Measurements from ENCODE around the gene CRYL1. TPM values are rescaled to one million over a fixed set of nuclear protein-coding genes. Genes with fewer than 3 reads are reported as not detected.

CRYL1 gene
- total and polyA plus RNA-seq, 2 of the 13 experiments (the other 11 are each of a cell fraction or from before 2014, with no cell fraction given), result 57.2 to 115 TPM

- TF ChIP-seq CSRNP2 (CRISPR knock-in tag; conservative IDR thresholded peaks at IDR 0.05; ENCODE audit: low read depth) (no peak), CBX1 (IDR thresholded peaks at IDR 0.05; ENCODE audit: low read depth) (peak; percentile 58), ZNF609 (CRISPR knock-in tag; IDR thresholded peaks at IDR 0.05; ENCODE audit: borderline replicate concordance) (no peak), RXRA (CRISPR knock-in tag; IDR thresholded peaks at IDR 0.05) (peak; percentile 44; the same call in 1 of the 2 replicates), HNRNPLL (IDR thresholded peaks at IDR 0.05; ENCODE audit: low read depth, low read length, poor library complexity, severe bottlenecking) (no peak), EEA1 (CRISPR knock-in tag; IDR thresholded peaks at IDR 0.05; ENCODE audit: borderline replicate concordance) (no peak), BCL3 (CRISPR knock-in tag; IDR thresholded peaks at IDR 0.05) (no peak), FOSL1 (CRISPR knock-in tag; IDR thresholded peaks at IDR 0.05; ENCODE audit: borderline replicate concordance) (no peak), NPAS2 (CRISPR knock-in tag; IDR thresholded peaks at IDR 0.05; ENCODE audit: borderline replicate concordance) (no peak), ZNF484 (CRISPR knock-in tag; IDR thresholded peaks at IDR 0.05; ENCODE audit: borderline replicate concordance, low read depth) (no peak), FOXA3 (CRISPR knock-in tag; IDR thresholded peaks at IDR 0.05) (peak; percentile 42), HNF1B (CRISPR knock-in tag; IDR thresholded peaks at IDR 0.05) (0 out of 2 replicates have a peak, but pooled peaks have one; percentile 32), ZNF883 (CRISPR knock-in tag; IDR thresholded peaks at IDR 0.05; ENCODE audit: not compliant biosample characterization) (no peak), GATAD2A (CRISPR knock-in tag; IDR thresholded peaks at IDR 0.05) (peak; percentile 73), ZNF501 (CRISPR knock-in tag; IDR thresholded peaks at IDR 0.05) (peak; percentile 44; the same call in 1 of the 2 replicates), RBFOX2 (IDR thresholded peaks at IDR 0.05; ENCODE audit: low read depth, low read length) (no peak), RXRB (CRISPR knock-in tag; IDR thresholded peaks at IDR 0.05; ENCODE audit: borderline replicate concordance) (peak; percentile 39; the same call in 1 of the 2 replicates), SUZ12 (IDR thresholded peaks at IDR 0.05; ENCODE audit: low read depth, low read length) (no peak), HMG20B (CRISPR knock-in tag; conservative IDR thresholded peaks at IDR 0.05) (no peak), REL (CRISPR knock-in tag; conservative IDR thresholded peaks at IDR 0.05) (no peak), ZNF564 (CRISPR knock-in tag; IDR thresholded peaks at IDR 0.05) (no peak), ZFP82 (CRISPR knock-in tag; IDR thresholded peaks at IDR 0.05; ENCODE audit: borderline replicate concordance) (no peak), ARNTL (CRISPR knock-in tag; IDR thresholded peaks at IDR 0.05) (no peak)
Observed at GRCh38 chr13:20553311-20553710, 27.7 kb upstream of the CRYL1 start (continued).

All from HepG2 (cell line).